ENCODE measurements around the gene C1QTNF9. TPM values are rescaled to one million over a fixed set of nuclear protein-coding genes. Genes with fewer than 3 reads are reported as not detected.

Gene C1QTNF9
- total RNA-seq: 0.06 and 0.97 TPM in 2 replicates

GRCh38 chr13:24309300-24309699 is at the start of gene C1QTNF9:
C1QTNF9 (plus strand) TSS chr13:24309580; CDS start chr13:24316004, 6,424 bp downstream.

Other genes with a start within 250 kb of the C1QTNF9 start
- 2.3 and 5.3 TPM in 2 replicates for gene SPATA13, start 148.9 kb upstream of the C1QTNF9 start, total RNA-seq
- gene PARP4, start 203.2 kb downstream of the C1QTNF9 start, total RNA-seq: 35.9 and 53.0 TPM in 2 replicates

All from bladder microvascular endothelial cell (primary cell).